K562 (cell line): ENCODE data around the gene UTP11. TPM values are rescaled to one million over a fixed set of nuclear protein-coding genes. Genes with fewer than 3 reads are reported as not detected.

ENCODE experiments used
- HDAC6 ChIP-seq: IDR thresholded peaks from 2 replicates; pipeline ENCODE4 v1.6.1; 2012; ENCODE audit warnings: low read depth, mild to moderate bottlenecking, control low read depth, inconsistent platforms, low read length, moderate library complexity
- MAZ ChIP-seq, 2 experiments: fragments of 450-650 bp in 1 of 2; sonication (generic) in 1 of 2; formaldehyde crosslinking; IDR thresholded peaks in 1 of 2; conservative IDR thresholded peaks in 1 of 2; 2 replicates each; pipeline versions ENCODE4 v1.4.0 to v1.5.0; 2020; ENCODE audit warnings: mild to moderate bottlenecking in 1 of 2, missing genetic modification reagents in 1 of 2
- NCOR1 ChIP-seq: fragments of 450-650 bp; IDR thresholded peaks from 2 replicates; pipeline ENCODE4 v1.6.1; 2016; ENCODE audit warnings: mild to moderate bottlenecking, moderate library complexity
- NUFIP1 ChIP-seq: fragments of 450-650 bp; IDR thresholded peaks from 2 replicates; pipeline ENCODE4 v1.6.1; 2018; ENCODE audit not compliant: partially characterized antibody
- RBM25 ChIP-seq: fragments of 200-400 bp; formaldehyde crosslinking; IDR thresholded peaks from 2 replicates; pipeline ENCODE4 v1.6.1; 2018; ENCODE audit warnings: low read length, low read depth, moderate library complexity; ENCODE audit not compliant: severe bottlenecking
- RCOR1 ChIP-seq, 2 experiments: IDR thresholded peaks; 2 replicates each; pipeline ENCODE4 v1.6.1; 2012; ENCODE audit warnings: low read depth in 2 of 2, low read length in 2 of 2, borderline replicate concordance in 1 of 2, improper control_type of control experiment in 1 of 2
- ZNF778 ChIP-seq: fragments of 450-650 bp; formaldehyde crosslinking; IDR thresholded peaks from 2 replicates; pipeline ENCODE4 v1.4.0; 2020; ENCODE audit warnings: mild to moderate bottlenecking, moderate library complexity
- ZNF830 ChIP-seq: fragments of 250-450 bp; sonication (Bioruptor Pico); IDR thresholded peaks from 2 replicates; pipeline ENCODE4 v1.5.0; 2021; ENCODE audit warnings: mild to moderate bottlenecking
- polyA plus RNA-seq, 8 experiments: library from polyadenylated mRNA; depleted of rRNA in 4 of 8; stranded (reverse) in 5 of 8; unstranded in 3 of 8; fragments of >200 nt; fragmentation: Nextera tagmentation in 2 of 8; fragmentation: Illumina TruSeq in 1 of 8; extraction: Ambion mirVana in 2 of 8; extraction: Trizol in 1 of 8; gene quantifications; 2 replicates each; pipeline versions ENCODE4 v1.2.1 to v1.2.3, GENCODE V29; 2011 to 2014; ENCODE audit warnings: inconsistent platforms in 1 of 8, missing spikeins in 1 of 8
- total RNA-seq, 7 experiments: library from RNA; depleted of rRNA in 6 of 7; stranded (reverse); fragments of >200 nt in 6 of 7; fragmentation: Illumina TruSeq in 2 of 7; extraction: Trizol in 2 of 7; gene quantifications; 2 replicates each; pipeline versions ENCODE4 v1.2.1 to v1.2.3, GENCODE V29; 2011 to 2021; ENCODE audit warnings: low replicate concordance in 1 of 7
- TF ChIP-seq, protein P1 (sequence below): sonication (generic); formaldehyde crosslinking; IDR thresholded peaks from 2 replicates; pipeline ENCODE4 v1.8.1; 2023; ENCODE audit warnings: missing genetic modification reagents, mild to moderate bottlenecking, borderline replicate concordance
- TF ChIP-seq, protein P2 (sequence below): fragments of 250-450 bp; sonication (Bioruptor Pico); IDR thresholded peaks from 2 replicates; pipeline ENCODE4 v1.9.0; 2021; ENCODE audit warnings: mild to moderate bottlenecking, inconsistent platforms
- TF ChIP-seq, protein P3 (sequence below): sonication (generic); formaldehyde crosslinking; IDR thresholded peaks from 2 replicates; pipeline ENCODE4 v1.8.0; 2023; ENCODE audit warnings: mild to moderate bottlenecking, missing genetic modification reagents
- TF ChIP-seq, protein P4 (sequence below): sonication (generic); formaldehyde crosslinking; IDR thresholded peaks from 2 replicates; pipeline ENCODE4 v1.8.0; 2022; ENCODE audit warnings: mild to moderate bottlenecking, missing genetic modification reagents, borderline replicate concordance

UTP11 gene
- total and polyA plus RNA-seq, 9 of the 15 experiments (the other 6 are each of a cell fraction or from before 2014, with no cell fraction given): 91.1 to 378 (median 221) TPM

DNA sequence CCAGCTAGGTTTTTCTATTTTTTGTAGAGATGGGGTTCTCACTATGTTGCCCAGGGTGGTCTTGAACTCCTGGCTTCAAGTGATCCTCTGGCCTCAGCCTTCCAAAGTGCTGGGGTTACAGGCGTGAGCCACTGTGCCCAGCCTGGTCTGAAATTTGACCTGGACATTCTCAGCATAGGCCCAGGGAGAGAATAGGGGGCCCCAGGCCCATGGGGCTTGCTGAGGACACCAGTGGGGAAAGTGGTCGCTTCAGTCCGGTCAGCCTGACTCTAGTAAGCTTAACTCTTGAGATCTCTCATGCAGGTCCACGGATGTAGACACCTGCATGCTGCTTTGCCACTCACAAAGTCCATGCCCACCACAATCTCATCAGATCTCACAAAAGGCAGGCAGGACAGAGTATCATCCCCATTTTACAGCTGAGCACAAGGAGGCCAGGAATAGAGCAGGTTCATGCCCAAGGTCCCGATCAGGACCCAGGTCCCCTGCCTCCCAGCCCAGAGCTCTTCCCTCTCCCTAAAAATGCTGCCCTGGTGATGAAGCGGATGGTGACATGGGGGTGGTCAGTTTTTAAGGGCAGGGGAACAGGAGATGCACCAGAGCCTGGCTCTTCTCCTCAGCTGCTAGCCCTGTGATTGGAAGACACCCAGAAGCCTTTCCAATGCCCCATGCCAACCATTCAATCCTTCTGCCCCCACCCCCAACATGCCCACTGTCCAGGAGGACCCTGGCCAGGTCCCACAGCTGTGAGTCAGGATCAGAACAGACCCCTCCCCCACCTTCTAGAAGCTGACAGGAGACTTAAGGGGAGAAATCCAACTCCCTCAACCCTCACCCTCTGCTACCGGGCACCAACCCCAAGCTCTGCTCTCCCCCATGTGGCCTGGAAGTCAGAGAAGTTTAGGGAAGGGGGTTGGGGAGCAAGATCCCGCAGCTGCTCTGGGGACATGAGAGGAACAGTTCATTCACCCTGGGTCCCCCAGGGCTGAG lies 9.0 kb upstream of the UTP11 start (continued):
- TF ChIP-seq, protein P1, sequence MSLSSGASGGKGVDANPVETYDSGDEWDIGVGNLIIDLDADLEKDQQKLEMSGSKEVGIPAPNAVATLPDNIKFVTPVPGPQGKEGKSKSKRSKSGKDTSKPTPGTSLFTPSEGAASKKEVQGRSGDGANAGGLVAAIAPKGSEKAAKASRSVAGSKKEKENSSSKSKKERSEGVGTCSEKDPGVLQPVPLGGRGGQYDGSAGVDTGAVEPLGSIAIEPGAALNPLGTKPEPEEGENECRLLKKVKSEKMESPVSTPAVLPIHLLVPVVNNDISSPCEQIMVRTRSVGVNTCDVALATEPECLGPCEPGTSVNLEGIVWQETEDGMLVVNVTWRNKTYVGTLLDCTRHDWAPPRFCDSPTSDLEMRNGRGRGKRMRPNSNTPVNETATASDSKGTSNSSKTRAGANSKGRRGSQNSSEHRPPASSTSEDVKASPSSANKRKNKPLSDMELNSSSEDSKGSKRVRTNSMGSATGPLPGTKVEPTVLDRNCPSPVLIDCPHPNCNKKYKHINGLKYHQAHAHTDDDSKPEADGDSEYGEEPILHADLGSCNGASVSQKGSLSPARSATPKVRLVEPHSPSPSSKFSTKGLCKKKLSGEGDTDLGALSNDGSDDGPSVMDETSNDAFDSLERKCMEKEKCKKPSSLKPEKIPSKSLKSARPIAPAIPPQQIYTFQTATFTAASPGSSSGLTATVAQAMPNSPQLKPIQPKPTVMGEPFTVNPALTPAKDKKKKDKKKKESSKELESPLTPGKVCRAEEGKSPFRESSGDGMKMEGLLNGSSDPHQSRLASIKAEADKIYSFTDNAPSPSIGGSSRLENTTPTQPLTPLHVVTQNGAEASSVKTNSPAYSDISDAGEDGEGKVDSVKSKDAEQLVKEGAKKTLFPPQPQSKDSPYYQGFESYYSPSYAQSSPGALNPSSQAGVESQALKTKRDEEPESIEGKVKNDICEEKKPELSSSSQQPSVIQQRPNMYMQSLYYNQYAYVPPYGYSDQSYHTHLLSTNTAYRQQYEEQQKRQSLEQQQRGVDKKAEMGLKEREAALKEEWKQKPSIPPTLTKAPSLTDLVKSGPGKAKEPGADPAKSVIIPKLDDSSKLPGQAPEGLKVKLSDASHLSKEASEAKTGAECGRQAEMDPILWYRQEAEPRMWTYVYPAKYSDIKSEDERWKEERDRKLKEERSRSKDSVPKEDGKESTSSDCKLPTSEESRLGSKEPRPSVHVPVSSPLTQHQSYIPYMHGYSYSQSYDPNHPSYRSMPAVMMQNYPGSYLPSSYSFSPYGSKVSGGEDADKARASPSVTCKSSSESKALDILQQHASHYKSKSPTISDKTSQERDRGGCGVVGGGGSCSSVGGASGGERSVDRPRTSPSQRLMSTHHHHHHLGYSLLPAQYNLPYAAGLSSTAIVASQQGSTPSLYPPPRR: no peak
- TF ChIP-seq ZNF830 (CRISPR knock-in tag): no peak
- no peak for TF ChIP-seq RCOR1 (IDR thresholded peaks at IDR 0.05; ENCODE audit: borderline replicate concordance in 1 of 2, low read depth in 2 of 2, low read length in 2 of 2)
- TF ChIP-seq, protein P2, sequence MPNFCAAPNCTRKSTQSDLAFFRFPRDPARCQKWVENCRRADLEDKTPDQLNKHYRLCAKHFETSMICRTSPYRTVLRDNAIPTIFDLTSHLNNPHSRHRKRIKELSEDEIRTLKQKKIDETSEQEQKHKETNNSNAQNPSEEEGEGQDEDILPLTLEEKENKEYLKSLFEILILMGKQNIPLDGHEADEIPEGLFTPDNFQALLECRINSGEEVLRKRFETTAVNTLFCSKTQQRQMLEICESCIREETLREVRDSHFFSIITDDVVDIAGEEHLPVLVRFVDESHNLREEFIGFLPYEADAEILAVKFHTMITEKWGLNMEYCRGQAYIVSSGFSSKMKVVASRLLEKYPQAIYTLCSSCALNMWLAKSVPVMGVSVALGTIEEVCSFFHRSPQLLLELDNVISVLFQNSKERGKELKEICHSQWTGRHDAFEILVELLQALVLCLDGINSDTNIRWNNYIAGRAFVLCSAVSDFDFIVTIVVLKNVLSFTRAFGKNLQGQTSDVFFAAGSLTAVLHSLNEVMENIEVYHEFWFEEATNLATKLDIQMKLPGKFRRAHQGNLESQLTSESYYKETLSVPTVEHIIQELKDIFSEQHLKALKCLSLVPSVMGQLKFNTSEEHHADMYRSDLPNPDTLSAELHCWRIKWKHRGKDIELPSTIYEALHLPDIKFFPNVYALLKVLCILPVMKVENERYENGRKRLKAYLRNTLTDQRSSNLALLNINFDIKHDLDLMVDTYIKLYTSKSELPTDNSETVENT: no peak
- TF ChIP-seq RBM25: peak; percentile 84
- TF ChIP-seq MAZ (CRISPR knock-in tag; conservative IDR thresholded peaks at IDR 0.05 in 1 of 2, IDR thresholded peaks at IDR 0.05 in 1 of 2): no peak
- TF ChIP-seq ZNF778: no peak
- TF ChIP-seq, protein P3, sequence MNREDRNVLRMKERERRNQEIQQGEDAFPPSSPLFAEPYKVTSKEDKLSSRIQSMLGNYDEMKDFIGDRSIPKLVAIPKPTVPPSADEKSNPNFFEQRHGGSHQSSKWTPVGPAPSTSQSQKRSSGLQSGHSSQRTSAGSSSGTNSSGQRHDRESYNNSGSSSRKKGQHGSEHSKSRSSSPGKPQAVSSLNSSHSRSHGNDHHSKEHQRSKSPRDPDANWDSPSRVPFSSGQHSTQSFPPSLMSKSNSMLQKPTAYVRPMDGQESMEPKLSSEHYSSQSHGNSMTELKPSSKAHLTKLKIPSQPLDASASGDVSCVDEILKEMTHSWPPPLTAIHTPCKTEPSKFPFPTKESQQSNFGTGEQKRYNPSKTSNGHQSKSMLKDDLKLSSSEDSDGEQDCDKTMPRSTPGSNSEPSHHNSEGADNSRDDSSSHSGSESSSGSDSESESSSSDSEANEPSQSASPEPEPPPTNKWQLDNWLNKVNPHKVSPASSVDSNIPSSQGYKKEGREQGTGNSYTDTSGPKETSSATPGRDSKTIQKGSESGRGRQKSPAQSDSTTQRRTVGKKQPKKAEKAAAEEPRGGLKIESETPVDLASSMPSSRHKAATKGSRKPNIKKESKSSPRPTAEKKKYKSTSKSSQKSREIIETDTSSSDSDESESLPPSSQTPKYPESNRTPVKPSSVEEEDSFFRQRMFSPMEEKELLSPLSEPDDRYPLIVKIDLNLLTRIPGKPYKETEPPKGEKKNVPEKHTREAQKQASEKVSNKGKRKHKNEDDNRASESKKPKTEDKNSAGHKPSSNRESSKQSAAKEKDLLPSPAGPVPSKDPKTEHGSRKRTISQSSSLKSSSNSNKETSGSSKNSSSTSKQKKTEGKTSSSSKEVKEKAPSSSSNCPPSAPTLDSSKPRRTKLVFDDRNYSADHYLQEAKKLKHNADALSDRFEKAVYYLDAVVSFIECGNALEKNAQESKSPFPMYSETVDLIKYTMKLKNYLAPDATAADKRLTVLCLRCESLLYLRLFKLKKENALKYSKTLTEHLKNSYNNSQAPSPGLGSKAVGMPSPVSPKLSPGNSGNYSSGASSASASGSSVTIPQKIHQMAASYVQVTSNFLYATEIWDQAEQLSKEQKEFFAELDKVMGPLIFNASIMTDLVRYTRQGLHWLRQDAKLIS (CRISPR knock-in tag): peak; percentile 55; the same call in 1 of the 2 replicates
- TF ChIP-seq HDAC6: no peak
- TF ChIP-seq, protein P4, sequence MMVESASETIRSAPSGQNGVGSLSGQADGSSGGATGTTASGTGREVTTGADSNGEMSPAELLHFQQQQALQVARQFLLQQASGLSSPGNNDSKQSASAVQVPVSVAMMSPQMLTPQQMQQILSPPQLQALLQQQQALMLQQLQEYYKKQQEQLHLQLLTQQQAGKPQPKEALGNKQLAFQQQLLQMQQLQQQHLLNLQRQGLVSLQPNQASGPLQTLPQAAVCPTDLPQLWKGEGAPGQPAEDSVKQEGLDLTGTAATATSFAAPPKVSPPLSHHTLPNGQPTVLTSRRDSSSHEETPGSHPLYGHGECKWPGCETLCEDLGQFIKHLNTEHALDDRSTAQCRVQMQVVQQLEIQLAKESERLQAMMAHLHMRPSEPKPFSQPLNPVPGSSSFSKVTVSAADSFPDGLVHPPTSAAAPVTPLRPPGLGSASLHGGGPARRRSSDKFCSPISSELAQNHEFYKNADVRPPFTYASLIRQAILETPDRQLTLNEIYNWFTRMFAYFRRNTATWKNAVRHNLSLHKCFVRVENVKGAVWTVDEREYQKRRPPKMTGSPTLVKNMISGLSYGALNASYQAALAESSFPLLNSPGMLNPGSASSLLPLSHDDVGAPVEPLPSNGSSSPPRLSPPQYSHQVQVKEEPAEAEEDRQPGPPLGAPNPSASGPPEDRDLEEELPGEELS (CRISPR knock-in tag): no peak
- TF ChIP-seq NCOR1: no peak
- no peak for TF ChIP-seq NUFIP1
